Liver (tissue), 3 donors: ENCODE data around the gene ZNF366.

Experiments used
- CTCF ChIP-seq: fragments of 150-350 bp; IDR thresholded peaks from 2 replicates; pipeline ENCODE4 v1.5.1; 2017; ENCODE audit warnings: improper control_type of control experiment, low read depth, low read length; ENCODE audit not compliant: missing input control
- GABPA ChIP-seq, 2 donors: IDR thresholded peaks in 1 of 2; conservative IDR thresholded peaks in 1 of 2; 2 replicates each; pipeline ENCODE4 v1.6.1; 2016; ENCODE audit warnings: antibody characterized with exemption in 2 of 2, mild to moderate bottlenecking in 1 of 2, moderate library complexity in 1 of 2
- JUND ChIP-seq, 2 donors: IDR thresholded peaks; 2 replicates each; pipeline ENCODE4 v1.6.1; 2016; ENCODE audit warnings: antibody characterized with exemption in 2 of 2
- MAX ChIP-seq: IDR thresholded peaks from 2 replicates; pipeline ENCODE4 v1.6.1; 2016; ENCODE audit warnings: antibody characterized with exemption
- NR2F2 ChIP-seq: IDR thresholded peaks from 2 replicates; pipeline ENCODE4 v1.6.1; 2016; ENCODE audit warnings: antibody characterized with exemption
- RAD21 ChIP-seq, 2 donors: IDR thresholded peaks; 2 replicates each; pipeline ENCODE4 v1.6.1; 2016; ENCODE audit warnings: antibody characterized with exemption in 2 of 2, mild to moderate bottlenecking in 2 of 2
- RXRA ChIP-seq, 2 donors: IDR thresholded peaks; 2 replicates each; pipeline ENCODE4 v1.6.1; 2017 to 2018; ENCODE audit warnings: antibody characterized with exemption in 2 of 2, mild to moderate bottlenecking in 1 of 2
- SP1 ChIP-seq: IDR thresholded peaks from 2 replicates; pipeline ENCODE4 v1.6.1; 2018; ENCODE audit warnings: antibody characterized with exemption, mild to moderate bottlenecking
- TAF1 ChIP-seq: conservative IDR thresholded peaks from 2 replicates; pipeline ENCODE4 v1.6.1; 2016; ENCODE audit warnings: antibody characterized with exemption, mild to moderate bottlenecking
- ZBTB33 ChIP-seq: IDR thresholded peaks from 2 replicates; pipeline ENCODE4 v1.6.1; 2016; ENCODE audit warnings: antibody characterized with exemption
- donor health status: healthy.
- donor health status: healthy.

GRCh38 chr5:72453246-72453775, 53.9 kb downstream of the ZNF366 start:
- no peak for TF ChIP-seq CTCF
- TF ChIP-seq SP1 = no peak
- TF ChIP-seq NR2F2 = no peak
- TF ChIP-seq MAX = no peak
- TF ChIP-seq ZBTB33 = no peak
- TF ChIP-seq RAD21 (IDR thresholded peaks at IDR 0.05) = no peak
- no peak for TF ChIP-seq TAF1
- TF ChIP-seq GABPA (IDR thresholded peaks at IDR 0.05 in 1 of 2, conservative IDR thresholded peaks at IDR 0.05 in 1 of 2) = no peak
- no peak for TF ChIP-seq RXRA (IDR thresholded peaks at IDR 0.05)
- TF ChIP-seq JUND (IDR thresholded peaks at IDR 0.05) = no peak
